Measurements from ENCODE around the gene SIDT2. TPM values are rescaled to one million over a fixed set of nuclear protein-coding genes. Genes with fewer than 3 reads are reported as not detected.
A peak's percentile ranks its signal among the peaks of the same experiment; 100 is the strongest.

Gene SIDT2
- total RNA-seq, 1 donor from 2014 or later = 37.6 TPM

DNA sequence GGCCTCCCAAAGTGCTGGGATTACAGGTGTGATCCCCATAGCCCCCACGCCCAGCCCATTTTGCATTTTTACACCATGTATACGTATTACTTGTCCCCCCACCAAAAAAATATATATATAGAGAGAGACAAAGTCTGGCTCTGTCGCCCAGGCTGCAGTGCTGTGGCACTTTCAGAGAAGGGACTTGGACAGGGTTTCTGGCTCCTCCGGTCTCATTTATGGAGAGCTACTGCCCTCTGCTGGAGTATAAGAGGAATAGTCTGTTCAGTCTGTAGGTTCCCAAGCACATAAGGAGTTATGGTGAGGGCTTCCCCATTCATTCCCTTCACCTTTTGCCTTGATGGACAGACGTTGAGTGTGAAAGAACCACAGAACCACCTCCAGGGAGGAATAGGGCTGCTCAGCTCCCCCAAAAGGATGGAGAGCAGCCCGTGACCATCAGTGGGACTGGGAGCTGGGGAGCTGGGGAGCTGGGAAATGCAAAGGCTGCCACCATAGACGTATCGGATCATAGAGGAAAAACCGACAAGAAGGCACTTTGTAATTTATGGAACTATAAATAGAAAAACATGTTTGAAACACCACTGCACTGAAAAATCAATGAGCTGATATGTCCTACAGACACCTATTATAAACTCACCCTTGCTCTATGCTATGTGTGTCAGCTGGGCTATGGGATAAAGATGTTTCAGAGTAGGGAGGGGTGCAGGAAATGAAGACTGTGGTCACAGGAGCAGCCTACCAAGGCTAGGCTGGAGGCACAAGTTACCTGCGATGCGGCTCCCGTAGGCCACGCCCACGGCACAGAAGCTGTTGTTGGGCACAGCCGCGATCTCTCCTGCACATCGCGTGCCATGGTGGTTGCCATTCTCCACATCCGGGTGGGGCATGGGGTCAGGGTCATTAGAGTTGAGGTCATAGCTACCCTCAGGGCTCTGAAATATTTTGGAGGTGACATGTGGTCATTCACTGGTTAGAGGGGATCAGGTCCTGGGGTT lies 48.1 kb downstream of the SIDT2 start:
- peaks cover 42% of the 10 kb centered on the region for H3K4me1 Mint-ChIP-seq
- H3K27ac Mint-ChIP-seq (ENCODE audit: unreplicated experiment) = no peak overlapping the region
- no peaks in the 10 kb centered on the region for H3K27me3 Mint-ChIP-seq (ENCODE audit: low read depth)
- H3K4me3 Mint-ChIP-seq = peak overlapping the region; percentile 92
- peak; percentile 38 for DNase-seq (ENCODE audit: low read depth, low spot score)
- no peaks in the 10 kb centered on the region for H3K9me3 Mint-ChIP-seq
- peaks cover 2% of the 10 kb centered on the region for H3K36me3 Mint-ChIP-seq (ENCODE audit: low read depth)
- TF ChIP-seq, protein P1, sequence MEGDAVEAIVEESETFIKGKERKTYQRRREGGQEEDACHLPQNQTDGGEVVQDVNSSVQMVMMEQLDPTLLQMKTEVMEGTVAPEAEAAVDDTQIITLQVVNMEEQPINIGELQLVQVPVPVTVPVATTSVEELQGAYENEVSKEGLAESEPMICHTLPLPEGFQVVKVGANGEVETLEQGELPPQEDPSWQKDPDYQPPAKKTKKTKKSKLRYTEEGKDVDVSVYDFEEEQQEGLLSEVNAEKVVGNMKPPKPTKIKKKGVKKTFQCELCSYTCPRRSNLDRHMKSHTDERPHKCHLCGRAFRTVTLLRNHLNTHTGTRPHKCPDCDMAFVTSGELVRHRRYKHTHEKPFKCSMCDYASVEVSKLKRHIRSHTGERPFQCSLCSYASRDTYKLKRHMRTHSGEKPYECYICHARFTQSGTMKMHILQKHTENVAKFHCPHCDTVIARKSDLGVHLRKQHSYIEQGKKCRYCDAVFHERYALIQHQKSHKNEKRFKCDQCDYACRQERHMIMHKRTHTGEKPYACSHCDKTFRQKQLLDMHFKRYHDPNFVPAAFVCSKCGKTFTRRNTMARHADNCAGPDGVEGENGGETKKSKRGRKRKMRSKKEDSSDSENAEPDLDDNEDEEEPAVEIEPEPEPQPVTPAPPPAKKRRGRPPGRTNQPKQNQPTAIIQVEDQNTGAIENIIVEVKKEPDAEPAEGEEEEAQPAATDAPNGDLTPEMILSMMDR (conservative IDR thresholded peaks at IDR 0.05) = peak; percentile 88

DNA sequence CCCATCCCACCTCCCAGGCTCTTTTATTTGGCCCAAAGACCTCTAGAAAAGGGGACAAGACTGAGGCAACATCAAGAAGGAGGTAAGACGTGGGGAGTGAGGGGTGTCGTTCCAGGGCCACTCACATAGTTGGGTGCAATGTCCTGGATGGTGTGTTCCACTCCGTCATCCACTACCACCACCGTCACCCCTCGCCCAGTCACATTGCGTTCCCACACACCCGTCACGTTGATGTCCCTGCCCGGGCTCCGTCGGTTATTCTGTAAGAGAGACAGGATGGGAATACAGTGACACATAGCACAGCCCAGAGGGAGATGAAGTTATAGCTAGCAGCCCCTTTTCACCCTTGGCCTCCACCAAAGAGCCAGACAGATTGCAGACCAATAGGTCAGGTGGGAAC lies 49.5 kb downstream of the SIDT2 start:
- peaks cover 2% of the 10 kb centered on the region for H3K36me3 Mint-ChIP-seq (ENCODE audit: low read depth)
- peaks cover 43% of the 10 kb centered on the region for H3K4me1 Mint-ChIP-seq
- no peaks in the 10 kb centered on the region for H3K27me3 Mint-ChIP-seq (ENCODE audit: low read depth)
- H3K9me3 Mint-ChIP-seq = no peaks in the 10 kb centered on the region
- peak overlapping the region; percentile 71 for H3K4me3 Mint-ChIP-seq
- DNase-seq (ENCODE audit: low read depth, low spot score) = no peak
- no peak overlapping the region for H3K27ac Mint-ChIP-seq (ENCODE audit: unreplicated experiment)
- TF ChIP-seq, protein P1 (conservative IDR thresholded peaks at IDR 0.05) = no peak

DNA sequence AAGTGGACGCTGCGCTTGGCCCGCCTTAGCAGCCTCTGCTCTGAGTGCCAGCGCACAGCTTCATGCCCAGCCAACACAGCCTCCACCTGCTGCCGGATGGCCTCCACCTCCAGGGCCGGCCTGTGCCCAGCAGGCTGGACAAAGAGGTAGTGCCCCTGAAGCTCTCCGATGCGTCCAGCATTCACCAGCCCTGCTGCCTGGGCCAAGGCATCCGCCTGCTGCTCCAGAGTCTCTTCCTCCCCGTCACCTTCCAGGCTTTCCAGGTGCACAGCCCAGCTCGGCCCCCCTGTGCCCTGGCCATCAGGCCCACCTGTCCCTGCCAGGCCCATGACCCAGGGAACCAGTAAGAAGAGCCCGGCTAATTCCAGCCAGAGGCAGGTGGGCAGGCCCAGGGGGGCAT lies 50.9 kb downstream of the SIDT2 start:
- TF ChIP-seq, protein P1 (conservative IDR thresholded peaks at IDR 0.05) = no peak
- peaks cover 2% of the 10 kb centered on the region for H3K36me3 Mint-ChIP-seq (ENCODE audit: low read depth)

DNA sequence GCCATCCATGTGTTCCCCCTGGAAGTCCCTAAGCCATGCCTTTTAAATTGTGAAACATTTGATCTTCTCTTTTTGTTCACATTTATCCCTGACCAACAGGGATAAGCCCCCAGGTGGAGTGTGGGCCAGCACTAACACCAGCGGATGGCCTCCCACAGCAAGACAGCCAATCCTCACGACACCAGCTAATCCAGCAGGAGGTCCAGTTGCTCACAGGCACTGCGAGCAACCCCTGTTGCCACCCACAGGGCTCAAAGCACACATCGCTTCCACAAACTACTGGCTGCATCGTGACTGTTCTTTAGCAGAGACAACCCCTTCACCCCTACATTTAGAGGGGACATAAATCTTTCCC lies 51.4 kb downstream of the SIDT2 start:
- no peak overlapping the region for H3K27ac Mint-ChIP-seq (ENCODE audit: unreplicated experiment)
- H3K36me3 Mint-ChIP-seq (ENCODE audit: low read depth) = peaks cover 2% of the 10 kb centered on the region
- TF ChIP-seq, protein P1 (conservative IDR thresholded peaks at IDR 0.05) = no peak
- H3K9me3 Mint-ChIP-seq = no peaks in the 10 kb centered on the region
- no peaks in the 10 kb centered on the region for H3K27me3 Mint-ChIP-seq (ENCODE audit: low read depth)
- H3K4me3 Mint-ChIP-seq = peak overlapping the region; percentile 96
- no peak for DNase-seq (ENCODE audit: low read depth, low spot score)
- peaks cover 45% of the 10 kb centered on the region for H3K4me1 Mint-ChIP-seq

More for the DNA sequence above, 50.9 kb downstream of the SIDT2 start:
- no peak overlapping the region for H3K27ac Mint-ChIP-seq (ENCODE audit: unreplicated experiment)
- peak overlapping the region; percentile 96 for H3K4me3 Mint-ChIP-seq
- H3K4me1 Mint-ChIP-seq = peaks cover 49% of the 10 kb centered on the region
- no peak for DNase-seq (ENCODE audit: low read depth, low spot score)
- H3K9me3 Mint-ChIP-seq = no peaks in the 10 kb centered on the region
- no peaks in the 10 kb centered on the region for H3K27me3 Mint-ChIP-seq (ENCODE audit: low read depth)

DNA sequence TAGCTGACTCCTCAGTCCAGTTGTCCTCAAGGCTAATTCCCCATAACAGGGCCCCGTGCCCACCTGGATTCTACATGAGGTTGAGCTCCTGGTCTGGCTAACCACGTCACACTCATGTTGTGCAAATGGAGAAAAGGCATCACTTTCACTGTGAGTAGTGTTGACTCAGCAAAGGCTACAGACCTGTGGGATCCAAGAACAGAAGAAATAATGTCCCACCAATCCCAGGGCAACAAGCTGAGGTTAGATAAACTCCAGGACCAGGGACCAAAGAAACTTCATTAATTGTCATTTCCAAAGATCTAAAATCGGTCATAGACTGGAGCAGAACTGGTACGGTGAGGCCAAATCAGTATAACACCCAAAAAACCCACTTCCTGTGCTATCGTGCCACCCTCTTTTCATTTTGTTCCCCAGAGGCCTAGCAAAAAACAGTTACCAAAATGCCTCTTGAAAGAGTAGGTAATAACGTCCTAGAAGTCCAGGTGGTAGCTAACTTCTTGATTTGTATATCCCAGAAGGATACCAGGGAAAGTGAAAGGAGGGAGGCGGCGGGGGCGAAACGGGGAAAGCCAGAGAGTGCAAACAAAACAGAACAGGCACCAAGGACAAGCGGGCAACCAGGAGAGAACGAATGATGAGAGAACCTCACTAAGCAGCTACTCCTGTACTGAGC lies 51.9 kb downstream of the SIDT2 start:
- TF ChIP-seq, protein P1 (conservative IDR thresholded peaks at IDR 0.05) = no peak
- Mint-ChIP-seq H3K4me3 (peak overlapping the region; percentile 96), H3K9me3 (no peaks in the 10 kb centered on the region), H3K4me1 (peaks cover 40% of the 10 kb centered on the region), H3K36me3 (ENCODE audit: low read depth) (peaks cover 2% of the 10 kb centered on the region), H3K27ac (ENCODE audit: unreplicated experiment) (no peak overlapping the region), H3K27me3 (ENCODE audit: low read depth) (no peaks in the 10 kb centered on the region)
- no peak for DNase-seq (ENCODE audit: low read depth, low spot score)
